K562 (cell line): Measurements from ENCODE around the gene B3GALNT2. TPM values are rescaled to one million over a fixed set of nuclear protein-coding genes. Genes with fewer than 3 reads are reported as not detected.
A peak's percentile ranks its signal among the peaks of the same experiment; 100 is the strongest.

Experiments used
- ARNT ChIP-seq, 2 experiments: fragments of 450-650 bp; IDR thresholded peaks; 2 replicates each; pipeline ENCODE4 v1.6.1; 2016; ENCODE audit warnings: mild to moderate bottlenecking in 1 of 2
- ATF6 ChIP-seq: sonication (generic); formaldehyde crosslinking; IDR thresholded peaks from 2 replicates; pipeline ENCODE4 v1.4.0; 2020; ENCODE audit warnings: mild to moderate bottlenecking, missing genetic modification reagents
- CAMTA2 ChIP-seq: fragments of 250-450 bp; sonication (Bioruptor Pico); conservative IDR thresholded peaks from 2 replicates; pipeline ENCODE4 v1.5.1; 2022
- CHCHD3 ChIP-seq: fragments of 250-450 bp; sonication (Bioruptor Pico); IDR thresholded peaks from 2 replicates; pipeline ENCODE4 v2.1.2; 2022; ENCODE audit warnings: mild to moderate bottlenecking
- DDX20 ChIP-seq: fragments of 450-650 bp; IDR thresholded peaks from 2 replicates; pipeline ENCODE4 v1.6.1; 2016; ENCODE audit warnings: missing genetic modification characterization, low read depth, mild to moderate bottlenecking, missing compliant biosample characterization, moderate library complexity
- E2F3 ChIP-seq: fragments of 250-450 bp; sonication (Bioruptor Pico); IDR thresholded peaks from 2 replicates; pipeline ENCODE4 v1.4.0; 2020; ENCODE audit warnings: mild to moderate bottlenecking
- ERF ChIP-seq: fragments of 450-650 bp; formaldehyde crosslinking; IDR thresholded peaks from 2 replicates; pipeline ENCODE4 v1.4.0; 2020; ENCODE audit warnings: mild to moderate bottlenecking, mixed read lengths
- FOS ChIP-seq: IDR thresholded peaks from 3 replicates; pipeline ENCODE4 v1.6.1; 2011; ENCODE audit not compliant: insufficient read length; ENCODE audit errors: extremely low read depth
- FOXP1 ChIP-seq: sonication (generic); formaldehyde crosslinking; IDR thresholded peaks from 2 replicates; pipeline ENCODE4 v1.8.0; 2022; ENCODE audit warnings: mild to moderate bottlenecking, missing genetic modification reagents
- GABPB2 ChIP-seq: fragments of 250-450 bp; sonication (Bioruptor Pico); conservative IDR thresholded peaks from 2 replicates; pipeline ENCODE4 v1.5.1; 2021; ENCODE audit warnings: mild to moderate bottlenecking
- GATAD2B ChIP-seq: fragments of 450-650 bp; IDR thresholded peaks from 2 replicates; pipeline ENCODE4 v1.6.1; 2017; ENCODE audit warnings: mild to moderate bottlenecking, borderline replicate concordance
- KDM5B ChIP-seq: fragments of 200-600 bp; sonication (generic); IDR thresholded peaks from 2 replicates; pipeline ENCODE4 v1.6.1; 2012; ENCODE audit warnings: low read depth, mild to moderate bottlenecking, moderate library complexity, low read length, control low read depth, inconsistent platforms; ENCODE audit not compliant: insufficient replicate concordance
- NCOA2 ChIP-seq, 2 experiments: fragments of 450-650 bp; IDR thresholded peaks; 2 replicates each; pipeline ENCODE4 v1.6.1; 2018; ENCODE audit warnings: mild to moderate bottlenecking in 2 of 2, moderate library complexity in 1 of 2; ENCODE audit not compliant: partially characterized antibody in 2 of 2
- PHF20 ChIP-seq: fragments of 450-650 bp; IDR thresholded peaks from 2 replicates; pipeline ENCODE4 v1.6.1; 2018; ENCODE audit not compliant: partially characterized antibody
- PTTG1 ChIP-seq: fragments of 450-650 bp; IDR thresholded peaks from 2 replicates; pipeline ENCODE4 v1.6.1; 2016; ENCODE audit warnings: low read depth, mild to moderate bottlenecking, missing genetic modification characterization, missing compliant biosample characterization
- RBM14 ChIP-seq: fragments of 200-400 bp; formaldehyde crosslinking; IDR thresholded peaks from 2 replicates; pipeline ENCODE4 v1.6.1; 2018; ENCODE audit warnings: low read depth, mild to moderate bottlenecking, low read length, moderate library complexity, borderline replicate concordance; ENCODE audit not compliant: insufficient read depth
- RBM17 ChIP-seq: fragments of 200-400 bp; formaldehyde crosslinking; IDR thresholded peaks from 2 replicates; pipeline ENCODE4 v1.6.1; 2017; ENCODE audit warnings: low read depth, mild to moderate bottlenecking, low read length, borderline replicate concordance
- ZNF140 ChIP-seq: fragments of 250-450 bp; sonication (Bioruptor Pico); IDR thresholded peaks from 2 replicates; pipeline ENCODE4 v1.8.0; 2021; ENCODE audit warnings: moderate library complexity, mild to moderate bottlenecking, inconsistent platforms
- ZNF324 ChIP-seq: fragments of 250-450 bp; sonication (Bioruptor Pico); IDR thresholded peaks from 2 replicates; pipeline ENCODE4 v1.4.0; 2020; ENCODE audit warnings: mild to moderate bottlenecking
- polyA plus RNA-seq, 8 experiments: library from polyadenylated mRNA; depleted of rRNA in 4 of 8; stranded (reverse) in 5 of 8; unstranded in 3 of 8; fragments of >200 nt; fragmentation: Nextera tagmentation in 2 of 8; fragmentation: Illumina TruSeq in 1 of 8; extraction: Ambion mirVana in 2 of 8; extraction: Trizol in 1 of 8; gene quantifications; 2 replicates each; pipeline versions ENCODE4 v1.2.1 to v1.2.3, GENCODE V29; 2011 to 2014; ENCODE audit warnings: inconsistent platforms in 1 of 8, missing spikeins in 1 of 8
- total RNA-seq, 7 experiments: library from RNA; depleted of rRNA in 6 of 7; stranded (reverse); fragments of >200 nt in 6 of 7; fragmentation: Illumina TruSeq in 2 of 7; extraction: Trizol in 2 of 7; gene quantifications; 2 replicates each; pipeline versions ENCODE4 v1.2.1 to v1.2.3, GENCODE V29; 2011 to 2021; ENCODE audit warnings: low replicate concordance in 1 of 7
- TF ChIP-seq, protein P1 (sequence below): fragments of 450-650 bp; IDR thresholded peaks from 2 replicates; pipeline ENCODE4 v1.6.1; 2016; ENCODE audit warnings: mild to moderate bottlenecking
- TF ChIP-seq, protein P2 (sequence below), 2 experiments: IDR thresholded peaks; 2 replicates each; pipeline ENCODE4 v1.6.1; 2012; ENCODE audit warnings: improper control_type of control experiment in 2 of 2, low read depth in 2 of 2, low read length in 2 of 2, borderline replicate concordance in 1 of 2
- TF ChIP-seq, protein P3 (sequence below): sonication (generic); formaldehyde crosslinking; IDR thresholded peaks from 2 replicates; pipeline ENCODE4 v1.8.1; 2022; ENCODE audit warnings: missing genetic modification reagents

Gene B3GALNT2
- total and polyA plus RNA-seq, 9 of the 15 experiments (the other 6 are each of a cell fraction or from before 2014, with no cell fraction given): 2.0 to 31.7 (median 22.9) TPM

DNA sequence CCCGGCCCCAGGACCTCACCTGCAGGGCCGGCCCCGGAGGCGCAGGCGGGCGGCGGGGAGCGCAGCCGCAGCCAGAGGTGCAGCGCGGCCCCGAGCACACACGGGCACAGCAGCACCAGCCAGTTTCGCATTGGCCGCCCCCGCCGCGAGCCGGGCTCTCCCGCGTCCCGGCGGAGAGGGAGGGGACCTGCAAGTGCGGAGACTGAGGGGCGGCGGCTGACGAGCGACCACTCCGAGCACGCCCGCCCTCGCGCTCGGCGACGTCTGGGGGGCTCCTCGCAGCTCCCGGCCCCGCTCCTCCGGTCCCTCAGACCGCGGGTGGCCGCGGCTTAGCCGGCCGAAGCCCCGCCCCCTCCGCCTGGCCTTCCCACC lies at the start of gene B3GALNT2 (continued):
- TF ChIP-seq, protein P1, sequence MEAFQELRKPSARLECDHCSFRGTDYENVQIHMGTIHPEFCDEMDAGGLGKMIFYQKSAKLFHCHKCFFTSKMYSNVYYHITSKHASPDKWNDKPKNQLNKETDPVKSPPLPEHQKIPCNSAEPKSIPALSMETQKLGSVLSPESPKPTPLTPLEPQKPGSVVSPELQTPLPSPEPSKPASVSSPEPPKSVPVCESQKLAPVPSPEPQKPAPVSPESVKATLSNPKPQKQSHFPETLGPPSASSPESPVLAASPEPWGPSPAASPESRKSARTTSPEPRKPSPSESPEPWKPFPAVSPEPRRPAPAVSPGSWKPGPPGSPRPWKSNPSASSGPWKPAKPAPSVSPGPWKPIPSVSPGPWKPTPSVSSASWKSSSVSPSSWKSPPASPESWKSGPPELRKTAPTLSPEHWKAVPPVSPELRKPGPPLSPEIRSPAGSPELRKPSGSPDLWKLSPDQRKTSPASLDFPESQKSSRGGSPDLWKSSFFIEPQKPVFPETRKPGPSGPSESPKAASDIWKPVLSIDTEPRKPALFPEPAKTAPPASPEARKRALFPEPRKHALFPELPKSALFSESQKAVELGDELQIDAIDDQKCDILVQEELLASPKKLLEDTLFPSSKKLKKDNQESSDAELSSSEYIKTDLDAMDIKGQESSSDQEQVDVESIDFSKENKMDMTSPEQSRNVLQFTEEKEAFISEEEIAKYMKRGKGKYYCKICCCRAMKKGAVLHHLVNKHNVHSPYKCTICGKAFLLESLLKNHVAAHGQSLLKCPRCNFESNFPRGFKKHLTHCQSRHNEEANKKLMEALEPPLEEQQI: no peak
- TF ChIP-seq, protein P2, sequence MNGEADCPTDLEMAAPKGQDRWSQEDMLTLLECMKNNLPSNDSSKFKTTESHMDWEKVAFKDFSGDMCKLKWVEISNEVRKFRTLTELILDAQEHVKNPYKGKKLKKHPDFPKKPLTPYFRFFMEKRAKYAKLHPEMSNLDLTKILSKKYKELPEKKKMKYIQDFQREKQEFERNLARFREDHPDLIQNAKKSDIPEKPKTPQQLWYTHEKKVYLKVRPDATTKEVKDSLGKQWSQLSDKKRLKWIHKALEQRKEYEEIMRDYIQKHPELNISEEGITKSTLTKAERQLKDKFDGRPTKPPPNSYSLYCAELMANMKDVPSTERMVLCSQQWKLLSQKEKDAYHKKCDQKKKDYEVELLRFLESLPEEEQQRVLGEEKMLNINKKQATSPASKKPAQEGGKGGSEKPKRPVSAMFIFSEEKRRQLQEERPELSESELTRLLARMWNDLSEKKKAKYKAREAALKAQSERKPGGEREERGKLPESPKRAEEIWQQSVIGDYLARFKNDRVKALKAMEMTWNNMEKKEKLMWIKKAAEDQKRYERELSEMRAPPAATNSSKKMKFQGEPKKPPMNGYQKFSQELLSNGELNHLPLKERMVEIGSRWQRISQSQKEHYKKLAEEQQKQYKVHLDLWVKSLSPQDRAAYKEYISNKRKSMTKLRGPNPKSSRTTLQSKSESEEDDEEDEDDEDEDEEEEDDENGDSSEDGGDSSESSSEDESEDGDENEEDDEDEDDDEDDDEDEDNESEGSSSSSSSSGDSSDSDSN (IDR thresholded peaks at IDR 0.05; ENCODE audit: borderline replicate concordance in 1 of 2, low read depth in 2 of 2, low read length in 2 of 2): peak; percentile 72 to 87; a peak in 3 of 4 replicates
- TF ChIP-seq DDX20: no peak
- TF ChIP-seq ARNT (IDR thresholded peaks at IDR 0.05): no peak
- TF ChIP-seq ERF (CRISPR knock-in tag): peak; percentile 70; the same call in 1 of the 2 replicates
- no peak for TF ChIP-seq FOS
- TF ChIP-seq PTTG1 (tag): no peak
- no peak for TF ChIP-seq RBM17
- TF ChIP-seq ATF6 (CRISPR knock-in tag): no peak
- no peak for TF ChIP-seq CAMTA2
- TF ChIP-seq KDM5B: peak; percentile 80
- TF ChIP-seq, protein P3, sequence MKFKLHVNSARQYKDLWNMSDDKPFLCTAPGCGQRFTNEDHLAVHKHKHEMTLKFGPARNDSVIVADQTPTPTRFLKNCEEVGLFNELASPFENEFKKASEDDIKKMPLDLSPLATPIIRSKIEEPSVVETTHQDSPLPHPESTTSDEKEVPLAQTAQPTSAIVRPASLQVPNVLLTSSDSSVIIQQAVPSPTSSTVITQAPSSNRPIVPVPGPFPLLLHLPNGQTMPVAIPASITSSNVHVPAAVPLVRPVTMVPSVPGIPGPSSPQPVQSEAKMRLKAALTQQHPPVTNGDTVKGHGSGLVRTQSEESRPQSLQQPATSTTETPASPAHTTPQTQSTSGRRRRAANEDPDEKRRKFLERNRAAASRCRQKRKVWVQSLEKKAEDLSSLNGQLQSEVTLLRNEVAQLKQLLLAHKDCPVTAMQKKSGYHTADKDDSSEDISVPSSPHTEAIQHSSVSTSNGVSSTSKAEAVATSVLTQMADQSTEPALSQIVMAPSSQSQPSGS: peak; percentile 11; the same call in 1 of the 2 replicates
- TF ChIP-seq CHCHD3 (CRISPR knock-in tag): peak; percentile 59; the same call in 1 of the 2 replicates
- peak; percentile 71; the same call in 1 of the 2 replicates for TF ChIP-seq GATAD2B
- TF ChIP-seq PHF20: peak; percentile 17
- TF ChIP-seq E2F3 (CRISPR knock-in tag): peak; percentile 60; the same call in 1 of the 2 replicates
- TF ChIP-seq GABPB2 (CRISPR knock-in tag): no peak
- no peak for TF ChIP-seq ZNF324 (CRISPR knock-in tag)
- TF ChIP-seq RBM14: no peak
- no peak; the same call in 1 of the 2 replicates for TF ChIP-seq FOXP1
- no peak for TF ChIP-seq NCOA2 (IDR thresholded peaks at IDR 0.05; ENCODE audit: partially characterized antibody in 2 of 2)
- no peak for TF ChIP-seq ZNF140 (CRISPR knock-in tag)
